ENCODE results near the gene TNF.

TNF gene

GRCh38 chr6:31545291-31545690 lies 30.1 kb upstream of the TNF start:
- DNase-seq = no peak

GRCh38 chr6:31546339-31546957 lies 28.9 kb upstream of the TNF start, which contains the start of gene ATP6V1G2:
TSS of gene ATP6V1G2 (minus strand) at chr6:31546608. CDS start at chr6:31546559, 49 bp downstream.
- DNase-seq = peak; percentile 85

- peak; percentile 91 for DNase-seq
Observed at GRCh38 chr6:31546958-31547726, 28.2 kb upstream of the TNF start, which contains the start of gene NFKBIL1. TSS of gene NFKBIL1 (plus strand) at chr6:31547608. CDS start at chr6:31547695, 87 bp downstream.

- no peak for DNase-seq
Observed at GRCh38 chr6:31547727-31548543, 27.4 kb upstream of the TNF start.

- DNase-seq = no peak
Observed at GRCh38 chr6:31548544-31548873, 26.9 kb upstream of the TNF start.

DNA sequence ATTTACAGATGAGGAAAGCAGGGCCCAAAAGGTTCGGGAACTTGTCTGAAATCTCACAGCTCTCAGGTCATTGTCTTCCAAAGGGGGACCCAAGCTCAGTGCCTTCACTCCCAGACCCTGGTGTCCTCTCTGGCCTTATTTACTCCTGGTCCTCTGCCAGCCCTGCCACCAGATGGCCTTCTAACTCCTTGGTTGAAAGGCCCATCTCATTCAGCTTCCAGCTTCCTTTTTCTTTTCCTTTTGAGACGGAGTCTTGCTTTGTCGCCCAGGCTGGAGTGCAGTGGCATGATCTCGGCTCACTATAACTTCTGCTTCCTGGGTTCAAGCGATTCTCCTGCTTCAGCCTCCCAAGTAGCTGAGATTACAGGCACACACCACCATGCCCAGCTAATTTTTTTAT lies 24.0 kb upstream of the TNF start:
- peak; percentile 55 for DNase-seq

- DNase-seq = no peak
Observed at GRCh38 chr6:31556307-31556706, 19.1 kb upstream of the TNF start.

DNA sequence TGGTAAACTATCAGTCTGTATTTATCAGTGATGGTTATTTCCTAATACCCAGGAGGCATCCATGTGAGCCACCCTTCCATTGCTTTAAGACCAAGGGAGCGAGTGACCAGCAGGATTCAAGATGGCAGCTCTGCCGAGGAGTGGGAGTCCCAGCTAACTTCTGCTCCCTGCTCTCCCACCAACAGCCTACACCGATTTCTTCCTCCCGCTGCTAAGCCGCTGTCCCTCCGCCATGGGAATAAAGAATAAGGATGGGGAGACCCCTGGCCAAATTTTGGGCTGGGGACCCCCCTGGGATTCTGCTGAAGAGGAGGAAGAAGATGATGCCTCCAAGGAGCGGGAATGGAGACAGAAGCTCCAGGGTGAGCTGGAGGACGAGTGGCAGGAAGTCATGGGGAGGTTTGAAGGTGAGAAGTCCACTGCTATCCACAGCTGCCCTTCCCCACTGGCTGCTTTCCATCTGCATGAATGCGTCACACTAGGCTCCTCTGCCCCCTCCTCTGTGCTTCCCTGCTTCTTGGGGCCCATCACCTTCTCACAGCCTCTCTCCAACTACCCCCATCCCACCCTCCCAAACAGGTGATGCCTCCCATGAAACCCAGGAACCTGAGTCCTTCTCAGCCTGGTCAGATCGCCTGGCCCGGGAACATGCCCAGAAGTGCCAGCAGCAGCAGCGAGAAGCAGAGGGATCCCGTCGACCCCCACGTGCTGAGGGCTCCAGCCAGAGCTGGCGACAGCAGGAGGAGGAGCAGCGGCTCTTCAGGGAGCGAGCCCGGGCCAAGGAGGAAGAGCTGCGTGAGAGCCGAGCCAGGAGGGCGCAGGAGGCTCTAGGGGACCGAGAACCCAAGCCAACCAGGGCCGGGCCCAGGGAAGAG lies 17.7 kb upstream of the TNF start:
- no peak for DNase-seq

DNA sequence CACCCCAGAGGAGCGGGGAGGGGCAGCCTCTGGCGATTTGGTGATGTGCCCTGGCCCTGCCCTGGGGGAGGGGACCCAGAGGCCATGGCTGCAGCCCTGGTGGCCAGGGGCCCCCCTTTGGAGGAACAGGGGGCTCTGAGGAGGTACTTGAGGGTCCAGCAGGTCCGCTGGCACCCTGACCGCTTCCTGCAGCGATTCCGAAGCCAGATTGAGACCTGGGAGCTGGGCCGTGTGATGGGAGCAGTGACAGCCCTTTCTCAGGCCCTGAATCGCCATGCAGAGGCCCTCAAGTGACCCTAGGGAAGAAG lies 17.1 kb upstream of the TNF start:
- DNase-seq = no peak

- peak; percentile 78 for DNase-seq
Observed at GRCh38 chr6:31558631-31559500, 16.5 kb upstream of the TNF start.

GRCh38 chr6:31559606-31559957 lies 15.8 kb upstream of the TNF start:
- no peak for DNase-seq

- DNase-seq = peak; percentile 45
Observed at GRCh38 chr6:31559958-31560696, 15.2 kb upstream of the TNF start.

DNA sequence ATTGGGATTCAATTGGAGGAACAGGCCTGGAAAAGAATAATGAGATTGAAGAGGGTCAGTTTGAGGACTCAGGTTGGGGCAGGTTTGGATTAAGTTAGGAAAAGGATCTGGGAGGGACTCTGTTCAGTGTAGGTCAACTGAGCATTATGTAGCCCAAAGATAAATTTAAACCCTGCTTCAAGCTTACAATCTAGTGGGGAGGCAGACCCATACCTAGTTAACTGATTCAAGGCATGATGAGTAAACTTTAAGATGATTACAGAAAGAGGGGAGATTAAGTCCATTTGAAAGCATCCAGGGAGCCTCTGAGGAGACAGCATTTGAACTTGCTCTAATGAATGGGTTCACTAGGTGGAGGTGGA lies 14.7 kb upstream of the TNF start:
- DNase-seq = no peak

DNA sequence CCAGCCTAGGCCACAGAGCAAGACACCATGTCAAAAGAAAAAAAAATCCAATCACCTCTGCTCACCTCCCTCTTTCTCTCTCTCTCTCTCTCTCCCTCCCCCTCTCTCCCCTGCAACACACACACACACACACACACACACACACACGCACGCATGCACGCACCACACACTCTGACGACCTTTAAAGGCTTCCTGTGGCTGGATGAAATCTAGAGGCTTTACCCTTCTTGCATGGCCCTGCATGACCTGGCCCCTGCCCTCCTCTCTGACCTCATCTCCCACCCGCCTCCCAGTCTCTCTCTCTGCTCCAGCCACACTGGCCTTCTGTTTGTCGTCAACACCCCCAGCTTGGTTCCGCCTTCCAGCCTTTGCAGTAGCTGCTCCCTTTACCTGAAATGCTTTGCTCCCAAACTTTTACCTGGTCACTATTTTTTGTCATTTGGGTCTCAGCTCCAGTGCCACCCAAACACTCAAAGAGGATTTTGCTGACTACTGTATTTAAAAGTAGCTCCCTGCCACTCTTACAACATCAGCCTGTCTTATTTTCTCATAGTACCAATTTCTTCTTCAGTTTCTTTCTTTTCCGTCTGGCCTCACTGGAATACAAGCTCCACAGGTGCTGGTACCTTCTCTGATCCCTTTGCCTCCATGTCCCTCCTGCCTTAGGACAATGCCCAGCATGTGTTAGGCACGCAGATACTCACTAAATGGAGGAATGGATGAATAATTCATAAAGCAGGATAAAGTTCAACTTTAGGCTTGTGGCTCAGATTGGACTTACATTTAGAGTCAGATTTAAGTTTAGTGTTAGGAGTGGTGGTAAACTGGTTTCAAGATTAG lies 7.6 kb upstream of the TNF start:
- DNase-seq = no peak

DNA sequence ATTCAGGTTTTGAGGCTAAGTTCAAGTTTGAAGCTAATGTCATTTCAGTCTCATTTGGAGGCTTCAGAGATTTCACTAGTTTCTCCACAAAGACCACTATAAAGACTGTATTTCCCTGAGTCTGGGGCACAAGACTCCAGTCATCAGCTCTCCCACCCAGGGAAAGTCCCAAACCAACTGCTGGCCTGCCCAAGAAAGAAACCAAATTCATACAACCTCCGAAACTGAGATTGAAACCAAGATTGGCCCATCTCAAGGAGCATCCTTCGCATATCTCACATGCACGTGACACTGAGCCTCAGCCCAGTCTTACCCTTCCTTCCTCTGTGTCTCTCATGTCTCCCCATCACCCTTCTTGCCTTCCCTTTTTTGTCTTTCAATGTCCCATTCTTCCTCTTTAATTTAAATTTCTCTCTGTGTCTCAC lies 6.8 kb upstream of the TNF start:
- DNase-seq = peak; percentile 77

DNA sequence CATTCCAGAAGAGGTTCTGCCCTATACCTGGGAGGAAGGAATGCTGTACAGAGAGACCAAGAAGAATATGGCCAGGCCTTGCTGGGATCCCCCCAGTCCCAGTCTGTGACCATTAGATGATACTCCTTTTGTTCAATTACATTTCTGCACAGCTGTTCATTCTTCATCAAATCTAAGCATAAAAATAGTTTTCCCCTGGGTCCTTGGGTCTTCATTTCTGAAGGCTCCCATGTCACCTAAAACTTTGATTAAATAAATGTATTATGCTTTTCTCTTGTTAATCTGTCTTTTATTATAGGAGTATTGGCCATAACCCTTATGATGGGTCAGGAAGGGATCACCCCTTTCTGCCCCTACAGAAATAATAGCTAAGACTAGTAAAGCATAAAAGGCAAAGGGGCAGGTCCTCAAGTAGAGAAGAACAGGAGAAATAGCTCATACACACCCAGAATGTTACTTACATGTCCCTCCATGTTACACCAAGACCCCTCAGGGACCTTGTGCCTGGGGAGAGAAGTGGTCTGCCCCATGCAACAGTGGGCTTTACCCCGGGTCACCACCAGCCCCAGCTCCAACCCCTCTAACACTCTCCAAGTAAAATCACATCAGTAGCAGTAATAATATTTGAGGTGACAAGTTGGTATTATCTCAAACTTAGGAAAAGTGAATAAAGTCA lies 5.4 kb upstream of the TNF start:
- DNase-seq = no peak

DNA sequence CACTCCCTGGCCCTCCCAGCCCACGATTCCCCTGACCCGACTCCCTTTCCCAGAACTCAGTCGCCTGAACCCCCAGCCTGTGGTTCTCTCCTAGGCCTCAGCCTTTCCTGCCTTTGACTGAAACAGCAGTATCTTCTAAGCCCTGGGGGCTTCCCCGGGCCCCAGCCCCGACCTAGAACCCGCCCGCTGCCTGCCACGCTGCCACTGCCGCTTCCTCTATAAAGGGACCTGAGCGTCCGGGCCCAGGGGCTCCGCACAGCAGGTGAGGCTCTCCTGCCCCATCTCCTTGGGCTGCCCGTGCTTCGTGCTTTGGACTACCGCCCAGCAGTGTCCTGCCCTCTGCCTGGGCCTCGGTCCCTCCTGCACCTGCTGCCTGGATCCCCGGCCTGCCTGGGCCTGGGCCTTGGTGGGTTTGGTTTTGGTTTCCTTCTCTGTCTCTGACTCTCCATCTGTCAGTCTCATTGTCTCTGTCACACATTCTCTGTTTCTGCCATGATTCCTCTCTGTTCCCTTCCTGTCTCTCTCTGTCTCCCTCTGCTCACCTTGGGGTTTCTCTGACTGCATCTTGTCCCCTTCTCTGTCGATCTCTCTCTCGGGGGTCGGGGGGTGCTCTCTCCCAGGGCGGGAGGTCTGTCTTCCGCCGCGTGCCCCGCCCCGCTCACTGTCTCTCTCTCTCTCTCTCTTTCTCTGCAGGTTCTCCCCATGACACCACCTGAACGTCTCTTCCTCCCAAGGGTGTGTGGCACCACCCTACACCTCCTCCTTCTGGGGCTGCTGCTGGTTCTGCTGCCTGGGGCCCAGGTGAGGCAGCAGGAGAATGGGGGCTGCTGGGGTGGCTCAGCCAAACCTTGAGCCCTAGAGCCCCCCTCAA lies 3.1 kb upstream of the TNF start, which contains the start of gene LTA:
TSS of gene LTA (plus strand) at position 249 of the 871 bp plus-strand sequence. CDS start at position 703, 454 bp downstream.
- DNase-seq = peak; percentile 80

All from stimulated activated naive CD4-positive, alpha-beta T cell treated with Interleukin-2 at 50 U/mL for 16 hours (primary cell).